D721Med (cell line): Measurements from ENCODE around the gene TDRD6.

ENCODE experiments used
- DNase-seq: peaks from one replicate; pipeline ENCODE4 v3.0.0; 2011; ENCODE audit warnings: low spot score; ENCODE audit not compliant: insufficient read length
- FAIRE-seq: peaks from 2 replicates; lab custom pipeline; 2011; peaks lifted over from hg19 to GRCh38; lab: Jason Lieb, UNC
- CTCF ChIP-seq: IDR thresholded peaks from 2 replicates; pipeline ENCODE4 v1.5.1; 2012; ENCODE audit warnings: mild to moderate bottlenecking, control low read depth; ENCODE audit not compliant: insufficient read depth; ENCODE audit errors: missing control alignments

The TDRD6 gene

DNA sequence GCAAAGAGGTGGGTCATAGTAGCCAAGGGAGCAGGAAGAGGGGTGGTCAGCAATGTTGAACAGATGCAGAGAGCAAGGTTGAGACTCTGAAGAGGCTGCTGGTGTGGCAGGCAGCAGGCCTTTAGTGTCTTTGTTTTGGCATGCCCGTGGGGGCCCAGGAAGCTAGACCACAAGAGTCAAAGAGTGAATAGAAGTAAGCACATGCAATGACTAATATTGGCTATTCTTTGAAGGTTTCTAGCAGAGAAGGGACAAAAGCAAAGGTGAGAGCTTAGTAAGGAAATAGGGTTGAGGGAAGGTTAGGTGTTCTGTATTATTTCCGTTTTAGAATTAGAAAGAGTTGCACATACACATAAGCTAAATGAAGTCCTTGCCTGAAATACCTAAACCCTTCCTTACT lies 18.8 kb downstream of the TDRD6 start:
- TF ChIP-seq CTCF, result no peak
- no peak for FAIRE-seq
- DNase-seq, result no peak

DNA sequence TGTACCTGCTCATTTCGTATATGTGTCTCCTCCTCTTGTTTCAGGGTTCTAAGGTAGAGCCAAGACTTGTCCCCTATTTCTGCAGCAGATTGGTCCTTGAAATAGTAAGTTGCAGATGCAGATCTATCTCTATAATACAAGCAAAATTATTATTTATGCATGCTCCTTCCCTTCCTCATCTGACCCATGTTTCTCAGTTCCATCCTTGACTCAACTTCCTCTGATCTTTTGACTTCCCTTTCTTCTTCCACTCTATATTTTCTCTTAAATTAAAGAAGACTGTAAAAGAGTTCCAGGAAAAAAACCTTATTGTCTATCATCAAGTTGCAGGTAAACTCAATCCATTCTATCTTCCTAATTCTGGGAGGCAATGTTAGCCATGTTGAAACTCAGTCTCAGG lies 23.8 kb downstream of the TDRD6 start:
- DNase-seq (no peak), FAIRE-seq (no peak)
- no peak for TF ChIP-seq CTCF

DNA sequence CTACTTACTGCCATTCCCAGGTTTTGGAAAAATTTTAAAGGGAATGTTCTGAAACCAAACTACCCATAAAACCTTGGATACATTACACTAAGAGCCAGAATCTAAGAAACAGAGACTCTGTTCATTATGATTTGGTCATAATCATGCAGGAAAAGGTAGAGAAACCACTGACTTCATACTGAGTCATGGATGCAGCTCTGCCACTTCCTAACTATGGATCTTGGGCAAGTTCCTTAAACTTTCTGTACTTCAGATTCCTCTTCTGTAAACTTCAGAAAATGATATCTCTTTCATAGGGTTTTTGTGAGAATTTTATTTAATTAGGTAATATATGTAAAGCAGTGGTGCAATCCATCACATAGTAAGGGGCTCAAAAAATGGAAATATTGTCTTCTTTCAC lies 27.5 kb downstream of the TDRD6 start:
- no peak for FAIRE-seq
- no peak for TF ChIP-seq CTCF
- no peak for DNase-seq

- no peak for TF ChIP-seq CTCF
- DNase-seq, result no peak
- FAIRE-seq, result no peak
Measured at GRCh38 chr6:46719099-46719498, 31.4 kb downstream of the TDRD6 start.

DNA sequence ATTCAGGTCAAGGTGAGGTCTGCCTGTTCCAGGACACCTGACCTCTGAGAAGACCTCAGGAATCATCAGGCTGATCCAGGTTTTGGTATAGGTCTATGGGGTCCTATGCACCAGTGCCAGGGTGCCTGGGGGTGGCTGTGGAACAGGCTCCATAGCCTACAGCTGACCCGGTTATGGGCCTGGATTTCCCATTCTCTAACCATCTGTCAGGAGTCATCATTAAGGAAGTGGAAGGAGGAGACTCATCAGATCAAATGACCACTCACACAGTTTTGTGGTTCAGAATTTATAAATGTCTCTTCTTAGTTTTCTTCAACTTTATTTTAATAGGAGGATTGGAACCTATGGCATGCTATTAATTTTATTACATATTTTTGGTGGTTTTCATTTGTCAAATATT lies 32.7 kb downstream of the TDRD6 start:
- DNase-seq, result no peak
- TF ChIP-seq CTCF, result no peak
- no peak for FAIRE-seq

- FAIRE-seq (no peak), DNase-seq (no peak)
- TF ChIP-seq CTCF, result no peak
Measured at GRCh38 chr6:46729787-46730326, 42.2 kb downstream of the TDRD6 start.

DNA sequence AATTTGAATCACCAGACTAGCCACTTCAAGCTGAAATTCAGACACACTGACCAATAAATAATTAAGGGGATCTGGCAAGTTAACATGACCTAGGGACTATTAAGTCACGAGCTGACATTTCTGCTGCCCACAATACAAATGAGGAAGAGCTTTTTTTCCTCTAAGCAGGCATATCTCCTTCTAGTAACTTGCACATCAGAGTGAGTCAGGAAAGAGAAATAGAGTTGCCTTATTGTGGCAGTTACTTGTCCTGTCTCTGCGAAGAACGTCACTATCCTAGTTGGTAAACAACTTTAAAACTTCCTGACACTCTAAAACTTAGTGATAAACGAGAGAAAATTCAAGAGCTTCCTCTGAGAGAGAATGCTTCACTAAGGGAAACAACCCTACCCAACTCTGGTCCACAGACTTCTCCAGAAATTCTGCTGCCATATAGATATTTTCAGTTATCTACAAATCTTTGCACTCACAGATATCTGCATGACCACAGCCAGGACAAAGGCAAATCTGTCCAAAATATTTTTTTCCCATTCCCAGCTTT lies 43.3 kb downstream of the TDRD6 start:
- DNase-seq (no peak), FAIRE-seq (no peak)
- TF ChIP-seq CTCF, result no peak
